Renal pelvis (tissue), 4 donors: ENCODE data around the gene LRP1-AS. TPM values are rescaled to one million over a fixed set of nuclear protein-coding genes. Genes with fewer than 3 reads are reported as not detected.
"Not testable (repeated sequence)": the region's sequence is repeated elsewhere in the genome, so short reads cannot be mapped to it uniquely, and the experiment has no call there.

ENCODE experiments used
- DNase-seq: peaks from one replicate; pipeline ENCODE4 v3.0.0-alpha.2; 2013
- polyA plus RNA-seq, 3 donors: library from polyadenylated mRNA; unstranded; fragments of 120-200 nt; gene quantifications; one replicate each; pipeline ENCODE4 v1.2.1, GENCODE V29; 2013; ENCODE audit not compliant: insufficient read length in 3 of 3

The LRP1-AS gene
- polyA plus RNA-seq, 3 donors, result not detected

GRCh38 chr12:57139796-57140649 lies 7.4 kb downstream of the LRP1-AS start:
- no peak for DNase-seq

GRCh38 chr12:57138526-57139272 lies 8.7 kb downstream of the LRP1-AS start:
- no peak for DNase-seq

- DNase-seq, result peak; percentile 60
Observed at GRCh38 chr12:57135527-57136326, 11.7 kb downstream of the LRP1-AS start.

GRCh38 chr12:57134949-57135348 lies 12.5 kb downstream of the LRP1-AS start:
- DNase-seq, result no peak

DNA sequence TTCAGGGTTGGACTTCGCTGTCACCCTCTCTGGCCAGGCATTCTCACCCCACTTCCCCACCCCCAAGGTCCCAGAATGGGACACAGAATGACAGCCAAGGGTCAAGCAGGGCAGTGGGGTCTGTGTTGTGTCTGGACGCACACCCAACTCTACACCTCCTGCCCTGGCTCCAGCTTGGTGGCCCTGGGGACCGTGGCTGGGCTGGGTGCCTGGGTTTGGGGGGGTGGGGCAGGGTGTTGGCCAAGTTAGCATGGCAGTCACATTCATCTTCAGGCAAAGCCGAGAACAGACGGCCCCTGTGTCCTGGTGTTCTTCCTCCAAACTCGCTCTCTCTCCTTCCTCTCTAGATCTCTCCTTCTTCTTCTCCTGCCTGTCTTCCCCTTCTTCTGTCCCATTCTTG lies 13.5 kb downstream of the LRP1-AS start:
- no peak for DNase-seq

DNA sequence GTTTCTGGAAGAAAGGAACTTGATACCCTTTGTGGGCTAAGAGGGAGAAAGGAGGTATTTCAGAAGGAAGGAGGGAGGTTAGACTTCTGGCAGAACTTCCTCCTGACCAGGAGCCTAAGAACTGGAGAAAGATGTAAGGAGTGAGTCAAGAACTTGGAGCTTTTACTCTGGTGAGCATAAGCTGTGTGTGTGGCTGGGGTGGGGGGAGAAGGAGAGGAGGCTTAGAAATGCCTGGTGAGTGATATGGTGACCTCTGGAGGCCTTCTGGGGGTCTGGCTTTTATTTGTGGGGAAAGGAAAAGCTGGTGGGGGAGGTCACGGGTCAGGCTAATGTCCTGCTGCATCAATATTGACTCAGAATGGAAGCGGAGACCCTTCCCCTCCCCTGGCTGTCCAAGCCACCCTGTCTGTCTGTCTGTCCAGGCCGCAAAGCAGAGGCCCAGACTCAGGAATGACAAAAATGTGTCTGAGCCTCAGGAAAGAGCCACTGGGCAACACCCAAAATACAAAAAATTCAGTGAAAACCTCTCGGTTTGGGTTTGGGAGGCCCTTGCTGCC lies 14.3 kb downstream of the LRP1-AS start:
- DNase-seq, result no peak

GRCh38 chr12:57131896-57132744 lies 15.3 kb downstream of the LRP1-AS start:
- no peak for DNase-seq

- no peak for DNase-seq
Observed at GRCh38 chr12:57130941-57131340, 16.5 kb downstream of the LRP1-AS start.

DNA sequence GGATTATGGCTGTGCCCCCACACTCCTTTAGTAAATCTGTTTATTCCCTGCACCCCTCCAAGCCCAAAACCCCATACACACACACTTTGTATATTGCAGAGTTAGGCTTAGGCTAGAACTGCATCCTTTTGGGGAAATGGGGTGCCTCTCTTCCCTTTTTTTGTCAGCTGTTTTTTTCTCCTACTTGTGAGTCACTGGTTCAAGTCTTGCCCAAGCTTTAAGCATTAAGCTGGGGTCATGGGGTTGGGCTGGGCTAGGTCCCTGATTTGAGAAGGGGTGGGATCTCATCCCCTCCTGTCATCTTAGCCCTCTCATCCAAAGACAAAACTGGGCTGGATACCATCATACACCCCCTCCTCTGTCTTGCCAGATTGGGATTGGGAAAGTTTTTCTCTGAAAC lies 17.5 kb downstream of the LRP1-AS start:
- no peak for DNase-seq

GRCh38 chr12:57129321-57129842 lies 18.0 kb downstream of the LRP1-AS start:
- no peak for DNase-seq

DNA sequence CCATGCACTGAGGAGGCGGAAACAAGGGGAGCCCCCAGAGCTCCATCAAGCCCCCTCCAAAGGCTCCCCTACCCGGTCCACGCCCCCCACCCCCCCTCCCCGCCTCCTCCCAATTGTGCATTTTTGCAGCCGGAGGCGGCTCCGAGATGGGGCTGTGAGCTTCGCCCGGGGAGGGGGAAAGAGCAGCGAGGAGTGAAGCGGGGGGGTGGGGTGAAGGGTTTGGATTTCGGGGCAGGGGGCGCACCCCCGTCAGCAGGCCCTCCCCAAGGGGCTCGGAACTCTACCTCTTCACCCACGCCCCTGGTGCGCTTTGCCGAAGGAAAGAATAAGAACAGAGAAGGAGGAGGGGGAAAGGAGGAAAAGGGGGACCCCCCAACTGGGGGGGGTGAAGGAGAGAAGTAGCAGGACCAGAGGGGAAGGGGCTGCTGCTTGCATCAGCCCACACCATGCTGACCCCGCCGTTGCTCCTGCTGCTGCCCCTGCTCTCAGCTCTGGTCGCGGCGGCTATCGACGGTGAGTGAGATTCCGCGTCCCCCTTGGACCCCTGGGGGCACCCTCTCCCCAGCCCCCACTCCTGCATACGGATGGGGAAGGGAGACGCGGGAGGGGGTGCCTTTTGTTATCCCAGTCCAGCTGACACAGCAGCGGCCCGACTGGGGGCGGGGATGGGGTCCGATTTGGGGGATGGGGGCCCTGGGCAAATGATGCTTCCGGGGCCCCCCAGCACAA lies 18.7 kb downstream of the LRP1-AS start:
- no peak for DNase-seq

GRCh38 chr12:57127726-57128518 lies 19.5 kb downstream of the LRP1-AS start, which contains the start of gene LRP1:
Gene LRP1, plus strand, starts transcription at chr12:57128483. Its CDS starts 482 bp downstream, at chr12:57128965.
- DNase-seq, result peak; percentile 85

- DNase-seq, result peak; percentile 51
Observed at GRCh38 chr12:57127101-57127725, 20.2 kb downstream of the LRP1-AS start.

DNA sequence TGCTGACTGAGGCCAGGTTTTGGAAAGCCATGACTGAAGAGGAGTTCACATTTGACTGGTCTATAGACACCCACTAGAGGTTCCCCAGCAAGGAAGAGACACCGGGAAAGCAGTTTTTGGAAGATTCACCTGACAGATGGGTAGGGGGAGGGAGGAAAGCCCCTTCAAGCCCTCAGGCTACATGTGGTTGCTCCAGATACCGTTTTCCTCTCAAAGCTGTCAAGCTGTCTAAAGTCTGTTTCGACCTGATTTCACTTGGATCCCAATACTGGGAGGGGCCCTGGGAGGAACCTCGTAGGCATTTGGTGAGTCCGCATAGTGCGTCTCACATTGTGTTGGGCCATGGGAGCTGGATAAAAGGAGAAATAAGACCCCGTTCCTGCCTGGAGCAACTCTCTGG lies 20.9 kb downstream of the LRP1-AS start:
- DNase-seq, result no peak

DNA sequence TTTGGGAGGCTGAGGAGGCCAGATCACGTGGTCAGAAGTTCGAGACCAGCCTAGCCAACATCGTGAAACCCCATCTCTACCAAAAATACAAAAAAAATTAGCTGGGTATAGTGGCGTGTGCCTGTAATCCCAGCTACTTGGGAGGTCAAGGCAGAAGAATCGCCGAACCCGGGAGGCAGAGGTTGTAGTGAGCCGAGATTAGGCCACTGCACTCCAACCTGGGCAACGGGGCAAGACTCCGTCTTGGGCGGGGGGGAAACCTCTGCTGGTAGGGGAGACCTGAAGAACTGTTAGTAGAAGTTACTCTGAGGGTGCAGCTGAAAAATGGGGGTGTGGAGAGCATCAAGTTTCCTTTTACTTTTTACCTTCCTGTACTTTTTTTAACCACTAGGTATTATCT lies 21.4 kb downstream of the LRP1-AS start:
- no peak for DNase-seq

DNA sequence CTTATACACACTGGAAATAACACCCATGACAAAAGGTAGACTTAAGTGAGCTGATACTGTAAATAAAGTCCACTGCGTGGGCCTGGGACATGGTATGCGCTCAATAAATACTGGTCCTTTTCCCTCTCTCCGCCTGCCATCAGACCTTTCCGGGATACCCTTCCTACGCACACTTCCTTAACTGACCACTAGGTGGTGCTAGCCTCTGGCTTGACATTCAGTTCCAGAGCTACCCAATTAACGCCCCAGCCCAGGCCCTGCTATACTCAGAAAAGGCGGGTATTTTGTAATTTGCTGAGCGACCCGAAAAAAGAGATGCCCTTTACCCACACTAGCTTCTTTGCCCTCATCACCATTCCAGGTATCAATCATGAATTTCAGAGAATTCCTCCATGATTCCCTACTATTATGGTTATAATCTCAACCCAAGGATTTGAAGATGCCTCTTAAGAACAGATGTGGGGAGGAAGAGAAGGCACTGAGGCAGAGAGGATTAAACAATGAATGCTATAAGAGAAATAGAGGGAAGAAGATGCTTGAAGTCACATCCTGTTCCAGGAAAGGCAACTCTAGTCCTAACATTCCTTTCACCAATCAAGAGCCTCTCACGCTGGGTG lies 23.1 kb downstream of the LRP1-AS start:
- peak; percentile 68 for DNase-seq

DNA sequence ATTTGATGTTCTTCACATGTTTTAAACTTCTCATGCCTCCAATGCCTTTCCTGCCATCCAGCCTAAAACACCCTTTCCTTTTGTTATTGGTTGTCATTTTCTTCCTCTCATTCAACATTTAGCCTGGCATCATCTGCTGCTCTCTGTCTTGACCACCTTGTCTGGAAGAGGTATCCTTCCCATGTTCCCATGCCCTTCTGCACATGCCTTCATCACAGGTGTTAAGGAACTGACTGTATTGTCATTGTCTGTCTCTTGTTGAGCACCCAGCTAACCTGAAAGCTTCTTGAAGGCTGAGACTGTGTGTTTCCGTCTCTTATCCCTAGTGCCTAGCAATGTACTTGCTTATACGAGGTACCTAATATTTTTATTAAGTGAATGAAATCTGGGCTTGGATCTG lies 23.6 kb downstream of the LRP1-AS start:
- no peak for DNase-seq

GRCh38 chr12:57120718-57121117 lies 26.7 kb downstream of the LRP1-AS start:
- DNase-seq, result not testable (repeated sequence)
